ENCODE measurements around the gene GFRAL.
"Not testable (repeated sequence)": the region's sequence is repeated elsewhere in the genome, so short reads cannot be mapped to it uniquely, and the experiment has no call there.

Gene GFRAL

GRCh38 chr6:55327169-55327568 lies at the start of gene GFRAL:
Gene GFRAL (plus strand): TSS chr6:55327469. CDS start chr6:55327555, 86 bp downstream.
- DNase-seq, result no peak

- no peak for DNase-seq
Observed at GRCh38 chr6:55277646-55278045, 49.6 kb upstream of the GFRAL start.

GRCh38 chr6:55281215-55281614 lies 46.1 kb upstream of the GFRAL start:
- no peak for DNase-seq

- no peak for DNase-seq
Observed at GRCh38 chr6:55282115-55282514, 45.2 kb upstream of the GFRAL start.

- DNase-seq, result no peak
Observed at GRCh38 chr6:55286824-55287223, 40.4 kb upstream of the GFRAL start.

- no peak for DNase-seq
Observed at GRCh38 chr6:55290736-55291135, 36.5 kb upstream of the GFRAL start.

- DNase-seq, result no peak
Observed at GRCh38 chr6:55293116-55293515, 34.2 kb upstream of the GFRAL start.

- DNase-seq, result not testable (repeated sequence)
Observed at GRCh38 chr6:55297214-55297613, 30.1 kb upstream of the GFRAL start.

- DNase-seq, result no peak
Observed at GRCh38 chr6:55299286-55299985, 27.8 kb upstream of the GFRAL start.

GRCh38 chr6:55304747-55305146 lies 22.5 kb upstream of the GFRAL start:
- DNase-seq, result no peak

- DNase-seq, result no peak
Observed at GRCh38 chr6:55319961-55320695, 7.1 kb upstream of the GFRAL start.

- DNase-seq, result no peak
Observed at GRCh38 chr6:55320696-55321086, 6.6 kb upstream of the GFRAL start.

- no peak for DNase-seq
Observed at GRCh38 chr6:55377150-55377549, 49.9 kb downstream of the GFRAL start.

- DNase-seq, result no peak
Observed at GRCh38 chr6:55379471-55379870, 52.2 kb downstream of the GFRAL start.

- DNase-seq, result no peak
Observed at GRCh38 chr6:55379895-55380294, 52.6 kb downstream of the GFRAL start.

- DNase-seq, result no peak
Observed at GRCh38 chr6:55388211-55388610, 60.9 kb downstream of the GFRAL start.

- DNase-seq, result no peak
Observed at GRCh38 chr6:55395871-55396270, 68.6 kb downstream of the GFRAL start.

- DNase-seq, result no peak
Observed at GRCh38 chr6:55397986-55398385, 70.7 kb downstream of the GFRAL start.

GRCh38 chr6:55399351-55399750 lies 72.1 kb downstream of the GFRAL start:
- DNase-seq, result no peak

GRCh38 chr6:55405474-55406235 lies 78.4 kb downstream of the GFRAL start:
- DNase-seq, result no peak

GRCh38 chr6:55410674-55411073 lies 83.4 kb downstream of the GFRAL start:
- DNase-seq, result no peak

GRCh38 chr6:55423933-55424332 lies 96.7 kb downstream of the GFRAL start:
- DNase-seq, result no peak

- DNase-seq, result no peak
Observed at GRCh38 chr6:55433446-55434130, 106.3 kb downstream of the GFRAL start.

Measured in NCI-H345 (cell line).